ENCODE measurements around the gene RAB24.
"Not testable (repeated sequence)": the region's sequence is repeated elsewhere in the genome, so short reads cannot be mapped to it uniquely, and the experiment has no call there.

RAB24 gene

DNA sequence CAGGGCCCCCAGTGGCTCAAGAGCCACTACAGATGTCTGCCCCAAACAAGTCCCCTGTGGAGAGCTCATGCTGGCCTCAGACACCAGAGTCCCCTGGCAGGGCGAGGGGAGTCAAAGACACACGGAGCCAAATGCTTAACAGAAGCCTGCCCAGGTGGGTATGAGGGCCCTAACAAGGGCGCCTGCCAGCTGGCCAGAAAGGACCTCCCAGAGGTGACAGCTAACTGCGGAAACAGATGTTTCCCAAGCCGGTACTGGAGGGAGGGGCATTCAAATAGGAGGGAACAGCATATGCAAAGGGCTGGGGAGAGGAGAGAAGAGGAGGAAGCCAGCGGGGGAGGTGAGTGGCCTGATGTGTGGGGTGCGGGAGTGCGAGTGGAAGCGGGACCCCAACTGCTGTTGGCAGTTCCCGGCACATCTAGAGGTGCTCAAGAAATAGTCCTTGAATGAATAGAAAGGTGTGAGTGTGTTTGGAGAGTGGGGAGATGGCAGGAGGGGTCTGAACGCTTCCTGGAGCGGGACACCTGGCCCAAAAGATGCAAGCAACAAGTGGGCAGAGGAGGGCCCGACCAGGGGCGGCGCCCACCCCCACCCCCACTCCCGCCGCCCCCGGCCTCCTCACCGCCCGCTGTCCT lies 7.4 kb upstream of the RAB24 start:
- DNase-seq: peak; percentile 55

DNA sequence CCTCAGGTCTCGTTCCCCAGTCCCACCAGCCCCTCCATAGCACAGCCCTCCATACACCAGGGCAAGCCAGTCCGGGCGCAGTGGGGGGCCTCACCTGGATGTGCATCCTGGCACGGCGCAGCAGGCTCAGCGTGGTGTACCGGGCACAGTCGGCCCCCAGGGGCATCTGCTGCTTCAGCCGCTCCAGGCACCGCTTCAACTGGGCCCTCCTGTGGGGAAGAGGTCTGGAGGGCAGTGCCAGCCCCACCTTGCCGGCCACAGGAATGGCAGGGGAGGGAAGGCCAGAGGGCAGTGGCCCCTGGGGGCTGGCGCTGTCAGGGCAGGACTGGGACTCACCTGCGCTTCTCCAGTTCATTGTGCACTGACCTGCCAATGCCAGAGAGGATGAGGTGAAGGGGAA lies 6.8 kb upstream of the RAB24 start:
- DNase-seq: no peak

- peak; percentile 73 for DNase-seq
Observed at GRCh38 chr5:177309351-177310191, 6.1 kb upstream of the RAB24 start.

DNA sequence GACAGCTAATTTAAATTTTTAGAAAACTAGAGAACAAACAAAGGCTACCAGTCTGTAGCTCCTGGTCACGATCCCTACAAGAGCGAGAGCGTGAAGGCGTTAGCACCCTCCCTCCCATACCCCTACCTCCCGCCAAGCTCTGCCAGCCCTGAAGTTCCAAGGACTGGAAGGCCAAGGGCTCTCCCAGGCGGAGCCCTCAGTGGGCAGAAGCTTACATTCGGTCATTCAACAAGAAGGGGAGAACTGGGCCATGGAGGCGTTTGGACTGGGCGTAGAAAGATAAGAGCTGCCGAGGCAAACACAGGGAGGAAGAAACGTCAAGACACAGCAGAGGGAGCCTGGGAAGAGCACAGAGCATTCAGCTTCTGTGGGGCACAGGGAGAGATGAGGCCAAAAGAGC lies 5.2 kb upstream of the RAB24 start:
- DNase-seq: no peak

DNA sequence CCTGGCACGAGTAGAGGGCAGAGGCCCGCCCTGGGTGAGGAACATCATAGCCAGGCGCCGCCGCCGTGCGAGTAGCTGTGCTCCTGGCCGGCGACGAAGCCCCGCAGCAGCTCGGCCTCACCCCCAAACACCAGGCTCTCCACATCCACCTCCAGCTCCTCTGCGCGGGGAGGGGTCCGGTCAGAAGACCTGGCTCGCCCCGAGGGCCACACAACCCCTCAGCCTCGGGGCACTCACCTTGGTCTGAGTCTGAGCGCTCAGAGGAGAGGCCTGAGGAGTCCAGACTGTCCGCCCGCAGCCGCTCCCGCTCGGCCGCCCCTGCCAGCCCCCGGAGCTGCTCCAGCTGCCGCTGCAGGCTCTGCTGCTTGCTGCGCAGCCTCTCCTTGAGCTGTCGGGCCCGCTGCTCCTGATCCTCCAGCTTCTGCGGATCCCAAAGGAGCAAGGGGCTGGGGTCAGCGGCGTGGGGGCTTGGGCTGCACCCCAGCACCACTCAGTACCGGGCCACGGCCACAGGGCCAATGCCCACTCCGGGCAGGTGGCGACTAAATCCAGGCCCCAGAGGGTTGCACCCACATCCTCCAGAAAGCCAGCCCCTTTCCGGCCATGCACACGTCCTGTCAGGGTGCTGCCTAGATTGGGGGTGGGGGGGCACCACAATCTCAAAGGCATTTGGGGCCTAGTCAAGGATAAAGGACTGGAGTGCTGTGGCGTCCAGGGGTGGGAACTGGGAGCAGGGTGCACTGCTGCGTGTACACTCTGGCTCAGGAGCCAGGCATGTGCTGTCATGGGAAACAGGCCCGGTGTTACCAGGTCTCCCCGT lies 4.2 kb upstream of the RAB24 start:
- no peak for DNase-seq

DNA sequence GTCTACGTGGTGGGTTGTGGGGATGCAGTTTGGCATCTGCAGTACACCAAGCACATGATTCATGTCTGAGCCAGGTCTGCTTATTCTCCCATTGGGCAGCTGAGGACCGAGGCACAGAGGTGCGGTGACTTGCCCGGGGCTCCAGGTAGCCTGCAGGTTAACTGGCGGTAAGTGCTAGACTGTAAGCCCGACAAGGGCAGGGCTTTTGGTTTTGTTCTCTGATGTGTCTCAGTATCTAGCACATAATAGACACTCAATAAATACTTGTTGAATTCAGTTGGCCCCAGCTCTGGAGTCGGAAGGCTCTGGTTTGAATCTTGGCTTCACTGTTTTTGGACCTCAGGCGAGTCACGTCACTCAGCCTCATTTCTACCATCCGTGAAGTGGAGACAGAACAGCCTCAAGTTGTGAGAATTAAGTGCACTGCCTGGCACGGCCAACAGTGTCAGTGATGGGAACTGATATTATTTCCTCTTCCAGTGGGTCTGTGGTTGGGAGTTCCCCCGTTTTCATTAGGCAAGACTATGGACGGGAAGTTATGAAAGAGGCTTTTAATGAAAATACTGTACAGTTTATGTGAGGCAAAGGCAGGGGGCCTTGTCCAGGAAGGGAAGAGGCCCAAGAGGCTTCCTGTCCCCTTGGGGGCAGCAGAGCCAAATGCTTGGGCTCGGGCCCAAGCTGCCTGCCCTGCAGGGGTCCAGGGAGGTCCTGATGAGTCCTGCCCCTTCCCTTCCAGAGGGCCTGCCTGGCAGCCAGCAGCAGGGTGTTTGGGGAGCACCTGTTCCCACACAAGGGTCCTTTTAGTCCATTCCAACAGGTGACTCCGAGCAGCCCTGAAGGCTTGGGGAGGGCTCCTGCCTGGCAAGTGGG lies 3.4 kb upstream of the RAB24 start:
- DNase-seq: peak; percentile 67

- not testable (repeated sequence) for DNase-seq
Observed at GRCh38 chr5:177306103-177306640, 2.7 kb upstream of the RAB24 start.

DNA sequence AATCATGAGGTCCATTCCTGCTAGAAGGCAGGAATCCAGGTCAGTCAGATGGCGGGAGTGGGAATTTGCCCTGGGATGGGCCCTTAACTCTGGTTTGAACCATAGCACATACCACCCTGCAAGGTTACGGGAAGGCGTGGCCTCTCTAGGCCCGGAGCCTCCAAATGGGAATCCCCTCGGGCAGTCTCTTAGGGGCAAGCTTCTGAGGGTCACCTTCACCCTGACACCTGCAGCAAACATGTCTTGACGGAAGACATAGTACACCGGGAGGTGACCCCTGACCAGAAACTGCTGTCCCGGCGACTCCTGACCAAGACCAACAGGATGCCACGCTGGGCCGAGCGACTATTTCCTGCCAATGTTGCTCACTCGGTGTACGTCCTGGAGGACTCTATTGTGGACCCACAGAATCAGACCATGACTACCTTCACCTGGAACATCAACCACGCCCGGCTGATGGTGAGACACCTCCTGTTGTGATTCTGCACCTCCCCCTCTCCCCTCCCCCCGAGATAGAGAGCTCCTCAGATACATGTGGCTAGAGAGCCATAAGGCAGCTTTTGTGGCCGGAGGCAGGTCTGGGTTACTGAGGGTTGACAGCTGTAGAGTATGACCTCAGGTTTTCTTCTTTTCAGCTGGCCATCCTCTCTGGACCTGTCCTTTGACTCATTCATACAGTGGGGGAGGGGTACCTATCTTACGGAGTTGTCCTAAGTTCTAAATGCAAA lies 1.0 kb upstream of the RAB24 start:
- no peak for DNase-seq

GRCh38 chr5:177303925-177304391 lies 439 bp upstream of the RAB24 start:
- DNase-seq: no peak

DNA sequence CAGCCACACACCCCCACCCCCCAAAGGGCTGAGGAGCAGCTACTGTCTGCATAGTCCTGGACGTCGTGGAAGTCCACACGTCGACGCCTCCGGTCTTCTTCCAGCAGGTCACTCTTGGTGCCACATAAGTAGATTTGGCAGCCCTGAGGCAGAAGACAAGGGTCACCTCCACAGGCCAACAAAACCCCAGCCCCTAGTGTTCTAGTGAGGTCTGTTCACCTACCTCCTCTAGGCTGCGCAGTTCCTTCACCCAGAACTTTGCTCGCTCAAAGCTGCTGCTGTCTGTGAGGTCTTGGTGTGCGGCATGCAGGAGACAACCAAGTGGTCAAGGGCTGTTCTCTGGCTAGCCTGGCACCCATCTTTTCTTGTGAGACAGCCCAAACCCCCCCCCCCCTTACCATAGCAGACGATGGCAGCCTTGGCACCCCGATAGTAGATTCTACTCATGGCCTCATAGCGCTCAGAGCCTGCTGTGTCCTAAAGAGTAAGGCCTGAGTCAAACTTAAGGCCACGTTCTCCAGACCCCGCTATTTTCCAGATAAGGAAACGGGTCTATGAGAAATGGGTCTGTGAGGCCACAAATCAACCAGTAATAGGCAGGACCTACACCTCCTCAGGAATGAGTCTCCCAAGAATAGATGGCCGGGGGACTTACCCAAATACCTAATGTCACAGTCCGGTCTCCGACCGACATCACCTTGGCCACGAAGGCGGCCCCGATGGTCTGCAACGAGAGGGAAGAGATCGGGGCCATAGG lies 987 bp downstream of the RAB24 start:
- no peak for DNase-seq

DNA sequence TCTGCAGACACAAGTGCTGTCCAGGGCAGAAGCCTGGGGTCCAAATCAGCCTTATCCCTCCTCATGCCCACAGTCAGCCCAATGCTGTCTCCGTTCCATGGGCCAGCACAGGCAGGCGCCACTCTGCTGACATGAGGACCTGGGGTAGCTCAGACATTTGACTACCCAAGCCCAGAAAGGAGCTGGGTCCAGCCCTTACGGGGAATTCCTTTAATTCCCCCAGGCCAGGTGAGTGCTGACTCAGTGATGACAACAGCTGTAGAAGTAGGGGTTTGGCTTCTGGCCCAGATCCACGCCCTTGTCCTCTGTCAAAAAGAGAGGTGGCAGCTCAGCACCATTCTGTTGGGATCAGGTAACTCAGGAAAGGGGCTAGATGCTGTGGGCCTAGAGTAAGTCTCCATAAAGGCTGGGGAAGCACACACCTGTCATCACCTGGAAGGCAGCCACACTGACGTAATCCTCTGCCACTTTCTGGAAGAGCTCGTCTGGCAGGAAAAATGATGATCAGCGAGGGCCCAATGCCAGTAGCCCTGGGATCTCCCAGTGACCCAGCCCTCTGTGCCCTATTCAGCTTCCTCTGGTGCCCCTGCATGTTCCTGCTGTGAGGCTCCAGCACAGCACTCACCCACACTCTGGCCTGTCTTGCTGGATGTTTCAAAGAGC lies 1.9 kb downstream of the RAB24 start:
- DNase-seq: no peak

- no peak for DNase-seq
Observed at GRCh38 chr5:177300951-177301350, 2.6 kb downstream of the RAB24 start.

- peak; percentile 80 for DNase-seq
Observed at GRCh38 chr5:177300236-177300880, 3.2 kb downstream of the RAB24 start.

DNA sequence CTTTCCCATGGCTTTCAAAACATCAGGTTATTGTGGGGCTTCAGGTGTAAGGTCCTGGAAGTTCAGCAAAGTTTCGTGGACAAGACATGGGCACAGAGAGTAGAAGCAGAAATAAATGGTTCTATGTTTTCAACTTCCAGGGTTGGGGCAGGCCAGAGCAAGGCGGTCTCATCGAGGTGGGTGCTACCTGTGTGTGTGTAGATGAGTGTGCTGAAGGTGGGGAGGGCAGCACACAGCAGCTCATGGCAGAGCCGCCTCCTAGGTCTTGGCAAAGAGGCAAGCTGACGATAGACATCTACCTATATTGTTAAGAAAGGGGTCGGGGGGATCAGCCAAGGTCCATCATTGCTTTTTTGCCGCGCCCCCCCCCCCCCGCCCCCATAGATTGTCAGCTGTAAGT lies 3.8 kb downstream of the RAB24 start:
- no peak for DNase-seq

GRCh38 chr5:177297922-177298321 lies 5.6 kb downstream of the RAB24 start:
- no peak for DNase-seq

- DNase-seq: no peak
Observed at GRCh38 chr5:177296581-177296980, 6.9 kb downstream of the RAB24 start.

DNA sequence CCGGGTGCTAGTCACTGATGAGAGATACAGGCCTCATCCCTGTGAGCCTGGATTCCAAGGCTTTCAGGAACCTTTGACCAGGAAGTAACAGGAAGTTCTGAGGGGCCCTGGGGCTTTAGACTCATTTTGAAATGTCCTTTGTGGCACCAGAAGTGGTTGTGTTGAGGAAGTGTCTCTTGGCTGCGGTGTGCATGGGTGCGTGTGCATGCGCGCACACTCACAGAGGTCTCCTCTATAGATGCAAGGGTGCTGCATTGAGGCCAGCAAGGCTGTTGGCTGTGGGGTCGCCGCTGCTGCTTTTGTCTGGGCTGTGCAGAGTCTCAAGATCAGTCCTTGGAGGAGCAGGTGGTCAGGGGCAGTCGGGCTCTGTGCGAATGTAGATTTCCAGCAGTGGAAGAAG lies 7.6 kb downstream of the RAB24 start:
- DNase-seq: no peak

DNA sequence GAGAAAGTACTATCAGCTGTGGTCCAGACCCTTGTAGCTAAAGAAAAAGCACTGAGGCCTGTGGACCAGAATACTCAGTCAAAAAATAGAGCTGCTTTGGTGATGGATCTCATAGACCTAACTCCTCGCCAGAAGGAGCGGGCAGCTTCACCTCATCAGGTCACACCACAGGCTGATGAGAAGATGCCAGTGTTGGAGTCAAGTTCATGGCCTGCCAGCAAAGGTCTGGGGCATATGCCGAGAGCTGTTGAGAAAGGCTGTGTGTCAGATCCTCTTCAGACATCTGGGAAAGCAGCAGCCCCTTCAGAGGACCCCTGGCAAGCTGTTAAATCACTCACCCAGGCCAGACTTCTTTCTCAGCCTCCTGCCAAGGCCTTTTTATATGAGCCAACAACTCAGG lies 8.9 kb downstream of the RAB24 start:
- DNase-seq: no peak

DNA sequence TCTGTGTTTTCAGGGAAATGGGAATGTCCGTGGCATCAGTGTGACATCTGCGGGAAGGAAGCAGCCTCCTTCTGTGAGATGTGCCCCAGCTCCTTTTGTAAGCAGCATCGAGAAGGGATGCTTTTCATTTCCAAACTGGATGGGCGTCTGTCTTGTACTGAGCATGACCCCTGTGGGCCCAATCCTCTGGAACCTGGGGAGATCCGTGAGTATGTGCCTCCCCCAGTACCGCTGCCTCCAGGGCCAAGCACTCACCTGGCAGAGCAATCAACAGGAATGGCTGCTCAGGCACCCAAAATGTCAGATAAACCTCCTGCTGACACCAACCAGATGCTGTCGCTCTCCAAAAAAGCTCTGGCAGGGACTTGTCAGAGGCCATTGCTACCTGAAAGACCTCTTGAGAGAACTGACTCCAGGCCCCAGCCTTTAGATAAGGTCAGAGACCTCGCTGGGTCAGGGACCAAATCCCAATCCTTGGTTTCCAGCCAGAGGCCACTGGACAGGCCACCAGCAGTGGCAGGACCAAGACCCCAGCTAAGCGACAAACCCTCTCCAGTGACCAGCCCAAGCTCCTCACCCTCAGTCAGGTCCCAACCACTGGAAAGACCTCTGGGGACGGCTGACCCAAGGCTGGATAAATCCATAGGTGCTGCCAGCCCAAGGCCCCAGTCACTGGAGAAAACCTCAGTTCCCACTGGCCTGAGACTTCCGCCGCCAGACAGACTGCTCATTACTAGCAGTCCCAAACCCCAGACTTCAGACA lies 9.5 kb downstream of the RAB24 start:
- no peak for DNase-seq

Data from CD4-positive, alpha-beta T cell treated with Interleukin-15 for 1 hour (primary cell).